ENCODE results near the gene ABLIM2.

GRCh38 chr4:8184061-8184460, 25.4 kb upstream of the ABLIM2 start:
- TF ChIP-seq CTCF (IDR thresholded peaks at IDR 0.05) (no peak), POLR2A (IDR thresholded peaks at IDR 0.05) (no peak)
